Measurements from ENCODE around the gene HNRNPUL1.

HNRNPUL1 gene

DNA sequence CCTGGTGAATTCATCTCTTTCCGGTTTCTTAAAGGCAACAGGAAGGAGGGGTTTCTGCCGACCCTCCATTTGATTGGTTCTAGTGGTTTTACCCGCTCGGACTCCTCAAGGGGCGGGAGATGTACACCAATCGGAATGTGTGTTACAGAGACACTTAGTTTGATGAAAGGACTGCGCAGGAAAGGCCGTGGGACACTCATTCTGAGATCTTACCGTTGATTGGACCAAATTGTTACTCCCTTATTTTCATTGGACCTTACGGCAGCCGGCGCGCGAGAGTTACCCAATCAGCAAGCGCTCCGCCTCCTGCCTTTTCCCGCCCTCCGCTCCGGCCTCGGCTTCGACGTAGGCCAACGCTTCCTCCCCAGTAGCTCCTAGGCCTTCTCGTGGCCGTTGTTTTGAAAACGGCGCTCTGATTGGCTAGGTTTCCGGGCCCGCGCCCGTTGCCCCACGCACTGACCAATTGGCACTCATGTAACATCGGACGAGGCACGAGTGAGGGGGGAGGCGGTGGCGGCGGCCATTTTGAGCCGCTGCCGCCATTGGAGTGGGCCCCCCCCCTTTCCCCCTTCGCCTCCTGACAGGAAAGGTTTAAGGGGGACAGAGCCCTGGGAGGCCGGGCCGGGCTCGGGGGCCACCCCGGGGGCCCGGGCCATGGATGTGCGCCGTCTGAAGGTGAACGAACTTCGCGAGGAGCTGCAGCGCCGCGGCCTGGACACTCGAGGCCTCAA, at the start of gene HNRNPUL1:
TSS of gene HNRNPUL1 (plus strand) at position 523 of the 731 bp plus-strand sequence. CDS start at position 655, 132 bp downstream.
- DNase-seq (ENCODE audit: low read depth), result peak; percentile 100

DNA sequence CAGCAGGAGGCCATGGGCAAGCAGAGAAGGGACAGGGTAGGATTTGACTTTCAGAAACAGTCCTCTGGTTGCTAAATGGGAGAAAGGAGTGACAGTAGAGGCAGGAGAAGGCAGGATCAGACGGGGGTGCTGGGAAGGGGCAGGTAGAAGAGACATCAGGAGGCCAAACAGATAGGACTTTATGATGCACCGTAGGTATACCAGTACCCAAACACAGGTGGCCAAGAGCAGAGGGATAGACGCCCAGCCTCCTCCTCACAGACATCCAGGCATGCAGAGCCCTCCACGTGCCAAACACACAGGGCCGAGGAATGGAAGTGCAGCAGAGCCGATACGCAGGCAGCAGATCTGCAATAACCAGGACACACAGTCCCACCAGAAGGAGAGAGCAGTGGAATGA, 46.4 kb upstream of the HNRNPUL1 start:
- DNase-seq (ENCODE audit: low read depth), result no peak

DNA sequence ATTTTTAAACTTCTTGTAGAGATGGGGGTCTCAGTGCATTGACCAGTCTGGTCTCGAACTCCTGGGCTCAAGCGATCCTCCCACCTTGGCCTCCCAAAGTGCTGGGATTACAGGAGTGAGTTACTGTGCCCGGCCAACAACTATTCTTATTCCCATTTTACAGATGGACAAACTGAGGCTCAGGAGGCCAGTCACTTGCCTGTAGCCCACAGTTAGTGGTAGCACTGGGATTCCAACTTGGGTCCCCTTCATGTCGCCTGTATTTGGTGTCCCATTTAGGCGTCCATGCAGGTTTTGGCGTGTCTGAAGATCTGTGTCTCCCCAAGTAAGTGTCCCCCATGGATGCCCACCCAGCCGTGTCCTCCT, 45.9 kb upstream of the HNRNPUL1 start:
- DNase-seq (ENCODE audit: low read depth), result no peak

DNA sequence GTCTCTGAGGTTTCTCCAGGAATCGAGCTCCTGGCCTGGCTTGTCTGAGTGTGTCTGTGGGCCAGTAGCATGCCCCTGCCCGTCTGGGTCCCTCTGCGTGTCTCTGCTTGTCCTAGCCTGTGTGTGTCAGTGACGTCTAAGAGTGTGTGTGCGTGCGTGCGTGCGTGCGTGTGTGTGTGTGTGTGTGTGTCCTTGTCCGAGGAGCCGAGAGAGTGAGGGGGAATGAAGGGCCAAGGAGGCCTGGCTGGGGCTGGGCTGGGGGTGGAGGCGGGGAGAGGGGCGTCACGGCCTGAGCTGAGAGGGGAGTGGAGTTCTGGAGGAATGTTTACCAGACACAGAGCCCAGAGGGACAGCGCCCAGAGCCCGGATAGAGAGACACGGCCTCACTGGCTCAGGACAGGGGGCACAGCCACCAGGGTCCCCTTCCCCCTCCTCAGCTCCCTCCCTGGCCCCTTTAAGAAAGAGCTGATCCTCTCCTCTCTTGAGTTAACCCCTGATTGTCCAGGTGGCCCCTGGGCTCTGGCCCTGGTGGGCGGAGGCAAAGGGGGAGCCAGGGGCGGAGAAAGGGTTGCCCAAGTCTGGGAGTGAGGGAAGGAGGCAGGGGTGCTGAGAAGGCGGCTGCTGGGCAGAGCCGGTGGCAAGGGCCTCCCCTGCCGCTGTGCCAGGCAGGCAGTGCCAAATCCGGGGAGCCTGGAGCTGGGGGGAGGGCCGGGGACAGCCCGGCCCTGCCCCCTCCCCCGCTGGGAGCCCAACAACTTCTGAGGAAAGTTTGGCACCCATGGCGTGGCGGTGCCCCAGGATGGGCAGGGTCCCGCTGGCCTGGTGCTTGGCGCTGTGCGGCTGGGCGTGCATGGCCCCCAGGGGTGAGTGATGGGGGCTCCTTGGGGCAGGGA, 45.3 kb upstream of the HNRNPUL1 start, which contains the start of gene AXL:
TSS of gene AXL (plus strand) at position 609 of the 893 bp plus-strand sequence. CDS start at position 779, 170 bp downstream.
- peak; percentile 57 for DNase-seq (ENCODE audit: low read depth)

DNA sequence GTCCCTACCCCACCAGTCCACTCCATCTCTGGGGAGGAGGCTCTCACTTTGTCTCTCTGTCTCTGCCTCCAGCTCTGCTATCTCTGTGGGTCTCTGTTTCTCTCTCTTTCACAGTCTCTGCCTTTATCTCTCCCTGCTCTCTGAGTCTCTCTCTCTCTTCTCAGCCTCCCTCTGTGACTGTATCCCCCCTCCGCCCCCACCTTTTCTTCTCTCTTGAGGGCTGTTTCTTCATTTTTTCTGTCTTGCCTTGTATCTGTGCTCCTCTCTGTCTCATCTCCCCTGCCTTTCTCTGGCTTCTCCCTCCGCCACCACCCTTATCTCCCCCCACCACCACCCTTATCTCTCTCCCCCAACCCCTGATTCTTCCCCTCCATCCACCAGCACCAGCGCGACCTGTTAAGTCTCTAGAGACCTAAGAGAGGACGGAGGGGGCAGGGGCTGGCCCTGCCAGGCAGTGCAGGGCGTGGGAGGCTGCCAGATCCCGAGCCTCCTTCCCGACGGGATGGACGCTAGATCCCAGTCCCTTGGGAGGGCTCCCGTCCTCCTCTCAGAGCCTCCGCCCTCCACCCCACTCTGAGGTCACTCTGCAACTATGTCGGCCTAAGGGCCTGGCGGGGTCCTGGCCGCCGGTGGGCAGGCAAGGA, 44.1 kb upstream of the HNRNPUL1 start:
- peak; percentile 61 for DNase-seq (ENCODE audit: low read depth)

DNA sequence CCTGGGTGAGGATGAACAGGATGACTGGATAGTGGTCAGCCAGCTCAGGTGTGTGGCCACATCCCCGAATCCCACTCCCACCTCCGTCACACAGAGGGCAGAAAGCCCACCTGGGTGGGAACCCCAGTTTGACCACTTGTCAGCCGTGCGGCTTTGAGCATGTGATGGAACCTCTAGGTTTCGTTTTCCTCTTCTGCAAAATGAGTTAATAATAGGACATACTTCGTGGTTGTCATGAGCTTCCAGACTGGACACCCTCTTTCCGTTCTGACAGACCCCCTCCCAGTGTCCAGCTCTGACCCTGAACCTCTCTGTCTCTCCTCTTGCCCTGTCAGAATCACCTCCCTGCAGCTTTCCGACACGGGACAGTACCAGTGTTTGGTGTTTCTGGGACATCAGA, 43.4 kb upstream of the HNRNPUL1 start:
- DNase-seq (ENCODE audit: low read depth), result no peak

DNA sequence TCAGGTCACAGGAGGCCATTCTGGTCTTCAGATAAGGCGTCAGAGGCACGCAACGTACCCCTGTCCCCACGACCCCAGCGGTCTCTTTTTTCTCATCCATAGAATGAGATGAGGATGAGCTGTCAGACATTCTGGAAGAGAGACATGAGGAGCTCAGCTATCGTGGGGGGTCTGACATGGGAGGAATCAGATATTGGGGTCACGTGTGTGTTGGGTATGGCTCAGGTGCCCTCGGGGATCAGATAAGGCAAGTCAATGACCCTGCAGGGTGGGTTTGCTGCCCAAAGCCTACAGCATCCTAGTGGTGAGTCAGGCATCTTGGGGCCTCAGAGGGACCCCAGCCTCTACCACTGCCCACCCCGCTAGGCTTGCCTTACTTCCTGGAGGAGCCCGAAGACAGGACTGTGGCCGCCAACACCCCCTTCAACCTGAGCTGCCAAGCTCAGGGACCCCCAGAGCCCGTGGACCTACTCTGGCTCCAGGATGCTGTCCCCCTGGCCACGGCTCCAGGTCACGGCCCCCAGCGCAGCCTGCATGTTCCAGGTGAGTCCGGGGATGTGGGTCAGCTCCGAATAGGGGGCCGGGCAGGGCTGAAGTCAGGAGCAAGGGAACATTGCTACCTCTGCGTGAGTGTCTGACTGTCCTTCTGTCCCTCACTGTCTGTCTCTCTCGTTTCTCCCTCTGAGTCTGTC, 42.5 kb upstream of the HNRNPUL1 start:
- no peak for DNase-seq (ENCODE audit: low read depth)

DNA sequence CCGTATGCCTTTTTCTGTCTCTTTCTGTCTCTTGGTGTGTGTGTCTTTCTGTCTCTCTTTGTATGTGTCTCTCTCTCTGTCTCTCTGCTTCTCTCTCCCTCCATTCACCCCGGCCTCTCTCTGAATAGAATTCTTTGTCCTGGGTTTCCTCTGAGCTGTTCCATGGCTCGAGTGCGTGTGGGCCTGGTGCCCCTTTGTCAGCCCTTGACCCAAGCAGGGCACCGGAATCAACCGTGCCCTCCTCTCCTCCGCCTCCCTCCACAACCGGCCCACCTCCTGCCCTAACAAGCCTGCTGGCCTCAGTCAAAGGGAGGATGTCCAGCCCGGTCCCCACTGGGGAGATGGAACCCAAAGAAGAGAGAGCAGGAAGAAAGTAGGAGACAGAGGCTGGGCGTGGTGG, 41.9 kb upstream of the HNRNPUL1 start:
- no peak for DNase-seq (ENCODE audit: low read depth)

DNA sequence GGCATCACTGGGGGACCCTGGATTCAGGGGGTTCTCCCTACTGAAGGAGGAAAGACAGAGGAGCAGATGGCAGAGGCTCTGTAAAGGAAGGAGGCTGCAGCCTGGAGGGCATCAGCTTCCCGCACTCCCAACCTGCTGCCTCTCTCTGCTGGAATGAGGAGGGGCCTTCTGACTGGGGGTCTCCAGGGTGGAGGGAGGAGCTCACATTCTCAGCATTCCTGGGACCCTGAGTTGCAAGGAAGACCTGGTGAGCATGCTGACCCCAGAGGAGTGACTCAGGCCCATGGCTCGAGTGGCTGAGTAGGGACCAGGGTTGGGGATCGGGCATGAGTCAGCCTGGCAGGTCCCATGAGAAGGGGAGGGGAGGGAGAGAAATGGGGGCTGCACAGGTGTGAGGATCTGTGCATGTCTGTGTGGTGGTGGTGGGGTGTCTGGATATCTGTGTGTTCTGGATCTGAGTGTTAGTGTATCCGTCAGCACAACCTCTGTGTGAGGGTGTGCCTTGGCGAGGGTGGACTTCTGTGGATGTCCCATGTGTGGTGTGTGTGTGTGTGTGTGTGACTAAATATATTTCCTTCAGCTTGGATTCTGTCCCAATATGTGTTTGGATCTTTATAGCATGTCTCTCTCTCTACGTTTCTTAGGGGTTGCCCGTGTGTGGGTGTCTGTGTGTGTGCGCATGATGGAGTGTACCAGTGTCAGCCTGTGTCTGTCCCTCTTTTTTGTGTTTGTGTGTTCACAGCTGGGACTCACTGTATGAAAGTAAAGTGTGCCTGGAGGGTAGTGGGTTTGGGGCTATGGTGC, 40.5 kb upstream of the HNRNPUL1 start:
- DNase-seq (ENCODE audit: low read depth), result peak; percentile 79

DNA sequence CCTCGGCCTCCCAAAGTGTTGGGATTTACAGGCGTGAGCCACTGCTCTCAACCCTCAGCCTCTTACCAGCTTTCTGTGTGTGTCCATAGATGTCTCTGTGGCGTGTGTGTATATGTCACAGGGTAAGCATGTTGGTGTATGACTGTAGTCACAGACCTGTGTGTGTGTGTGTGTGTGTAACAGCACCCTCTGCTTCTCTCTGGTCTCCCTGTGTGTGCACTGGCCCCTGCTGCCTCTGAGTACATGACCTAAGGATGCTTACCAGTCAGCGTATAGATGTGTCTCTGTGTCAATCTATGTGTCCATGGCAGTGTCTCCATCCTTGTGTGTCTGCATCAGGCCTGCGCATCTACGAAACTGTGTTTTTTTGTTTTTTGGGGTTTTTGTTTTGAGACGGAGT, 39.5 kb upstream of the HNRNPUL1 start:
- DNase-seq (ENCODE audit: low read depth), result no peak

DNA sequence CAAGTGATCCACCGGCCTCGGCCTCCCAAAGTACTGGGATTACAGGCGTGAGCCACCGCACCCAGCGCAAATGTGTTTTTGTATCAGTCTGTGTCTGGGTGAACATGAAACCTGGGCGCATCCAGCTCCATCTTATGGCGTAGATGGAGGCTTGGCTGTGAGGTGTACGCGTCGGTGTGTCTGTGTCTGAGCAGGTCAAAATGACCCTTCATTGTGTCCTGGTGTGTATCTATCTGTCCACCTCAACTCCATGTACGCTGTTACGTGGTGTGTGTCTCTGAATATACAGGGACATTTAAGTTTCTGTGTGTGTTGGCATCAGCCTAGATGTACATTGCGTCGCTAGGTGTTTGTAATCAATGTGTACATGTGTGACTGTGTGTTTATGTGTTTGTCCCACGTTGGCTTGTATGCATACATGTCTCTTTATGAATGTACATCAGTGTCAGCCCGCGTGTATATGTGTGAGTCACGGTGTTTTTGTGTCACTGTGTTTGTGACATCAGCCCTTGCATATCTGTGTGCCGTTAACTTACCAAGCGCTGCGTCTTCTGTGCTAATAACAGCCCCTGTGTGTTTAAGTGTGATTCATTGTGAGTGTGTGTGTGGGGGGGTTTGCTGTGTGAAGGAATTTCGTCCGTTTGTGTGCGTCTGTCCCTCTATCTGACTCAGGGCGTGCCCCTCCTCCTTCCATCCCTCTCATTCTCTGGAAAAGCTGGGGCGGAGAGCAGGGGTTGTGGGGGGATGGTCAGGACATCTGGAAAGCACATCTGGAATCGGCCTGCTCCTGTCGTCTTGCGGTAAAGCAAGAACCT, 38.7 kb upstream of the HNRNPUL1 start:
- DNase-seq (ENCODE audit: low read depth), result peak; percentile 98

DNA sequence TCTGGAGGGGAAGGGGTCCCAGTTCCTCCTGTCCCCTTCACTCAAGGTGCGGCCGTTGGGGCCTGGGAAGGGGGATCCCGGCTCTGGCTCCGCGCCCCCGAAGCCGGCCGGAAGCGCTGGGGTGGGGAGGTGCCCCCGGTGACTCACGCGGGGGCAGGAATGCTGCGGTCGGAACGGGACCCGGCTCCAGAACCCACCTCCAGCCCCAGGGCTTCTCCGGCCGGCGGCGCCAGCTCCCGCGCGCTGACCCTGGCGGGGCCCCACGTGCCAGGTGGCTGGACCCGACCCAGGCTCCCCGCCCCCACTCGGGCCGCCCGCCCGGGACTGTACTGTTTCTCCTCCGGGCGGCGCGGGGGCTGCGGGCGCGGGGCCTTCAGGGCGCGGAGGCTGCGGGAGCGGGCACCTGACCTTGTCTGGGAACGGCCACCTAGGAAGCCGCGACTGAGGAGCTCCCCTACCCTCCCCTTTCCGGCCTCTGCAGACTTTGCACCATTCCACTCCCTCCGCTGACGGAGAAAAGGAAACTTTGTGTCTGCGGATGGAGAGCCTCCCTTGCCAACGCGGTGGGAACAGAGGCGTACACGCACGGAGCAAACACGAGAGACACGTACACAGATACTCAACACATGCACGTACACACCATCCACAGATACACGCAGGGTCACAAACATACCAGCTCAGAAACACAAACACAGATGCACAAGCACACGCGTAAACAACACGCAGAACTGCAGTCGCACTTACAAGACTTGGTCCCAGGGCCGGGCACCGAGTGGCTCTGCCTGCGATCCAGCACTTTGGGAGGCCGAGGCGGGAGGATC, 37.9 kb upstream of the HNRNPUL1 start:
- peak; percentile 84 for DNase-seq (ENCODE audit: low read depth)

DNA sequence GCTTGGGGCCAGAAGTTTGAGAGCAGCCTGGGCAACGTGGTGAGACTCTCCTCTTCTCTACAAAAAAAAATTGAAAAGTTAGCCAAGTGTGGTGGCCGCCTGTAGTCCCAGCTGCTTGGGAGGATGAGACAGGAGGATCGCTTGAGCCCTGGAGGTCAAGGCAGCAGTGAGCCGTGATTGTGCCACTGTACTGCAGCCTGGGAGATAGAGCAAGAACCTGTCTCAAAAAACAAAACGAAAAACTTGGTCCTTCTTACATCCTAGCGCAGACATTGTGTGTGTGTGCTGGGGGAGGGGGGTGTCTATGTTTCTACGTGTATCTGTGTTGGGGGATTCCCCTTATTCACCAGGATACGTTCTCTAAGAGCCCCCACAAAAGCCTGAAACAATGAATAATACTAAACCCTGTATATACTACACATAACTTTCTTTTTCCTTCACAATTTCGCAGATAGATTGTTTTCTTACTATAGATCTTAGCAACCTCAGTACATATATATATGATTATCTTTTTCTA, 37.2 kb upstream of the HNRNPUL1 start:
- DNase-seq (ENCODE audit: low read depth), result no peak

DNA sequence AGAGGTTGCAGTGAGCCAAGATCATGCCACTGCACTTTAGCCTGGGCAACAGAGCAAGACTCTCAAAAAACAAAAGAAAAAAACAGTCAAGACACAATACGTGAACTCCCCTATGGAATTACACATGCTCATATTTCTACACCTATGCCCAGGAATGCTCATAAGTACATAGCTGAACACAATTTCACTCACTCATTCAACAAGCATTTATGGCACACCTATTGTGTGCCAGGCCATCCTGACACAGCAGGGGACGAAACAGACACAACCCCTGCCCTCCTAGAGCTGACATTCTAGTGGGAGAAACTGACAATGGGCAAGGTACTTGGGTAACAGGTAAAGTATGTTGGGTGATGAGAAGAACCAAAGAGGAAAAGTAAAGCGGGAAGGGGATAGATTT, 35.7 kb upstream of the HNRNPUL1 start:
- no peak for DNase-seq (ENCODE audit: low read depth)

DNA sequence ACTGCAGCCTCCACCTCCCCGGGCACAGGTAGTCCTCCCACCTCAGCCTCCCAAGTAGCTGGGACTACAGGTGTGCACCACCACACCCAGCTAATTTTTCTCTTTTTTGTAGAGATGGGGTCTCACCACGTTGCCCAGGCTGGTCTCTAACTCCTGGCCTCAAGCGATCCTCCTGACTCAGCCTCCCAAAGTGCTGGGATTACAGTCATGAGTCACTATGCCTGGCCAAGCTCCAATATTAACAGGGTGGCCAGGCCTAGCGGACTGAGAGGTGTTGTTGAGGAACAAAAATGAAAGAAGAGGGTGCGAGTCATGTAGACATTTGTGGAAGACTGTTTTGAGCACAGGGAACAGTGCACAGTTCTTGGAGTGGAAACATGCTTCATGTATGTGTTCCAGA, 34.8 kb upstream of the HNRNPUL1 start:
- DNase-seq (ENCODE audit: low read depth), result peak; percentile 38

DNA sequence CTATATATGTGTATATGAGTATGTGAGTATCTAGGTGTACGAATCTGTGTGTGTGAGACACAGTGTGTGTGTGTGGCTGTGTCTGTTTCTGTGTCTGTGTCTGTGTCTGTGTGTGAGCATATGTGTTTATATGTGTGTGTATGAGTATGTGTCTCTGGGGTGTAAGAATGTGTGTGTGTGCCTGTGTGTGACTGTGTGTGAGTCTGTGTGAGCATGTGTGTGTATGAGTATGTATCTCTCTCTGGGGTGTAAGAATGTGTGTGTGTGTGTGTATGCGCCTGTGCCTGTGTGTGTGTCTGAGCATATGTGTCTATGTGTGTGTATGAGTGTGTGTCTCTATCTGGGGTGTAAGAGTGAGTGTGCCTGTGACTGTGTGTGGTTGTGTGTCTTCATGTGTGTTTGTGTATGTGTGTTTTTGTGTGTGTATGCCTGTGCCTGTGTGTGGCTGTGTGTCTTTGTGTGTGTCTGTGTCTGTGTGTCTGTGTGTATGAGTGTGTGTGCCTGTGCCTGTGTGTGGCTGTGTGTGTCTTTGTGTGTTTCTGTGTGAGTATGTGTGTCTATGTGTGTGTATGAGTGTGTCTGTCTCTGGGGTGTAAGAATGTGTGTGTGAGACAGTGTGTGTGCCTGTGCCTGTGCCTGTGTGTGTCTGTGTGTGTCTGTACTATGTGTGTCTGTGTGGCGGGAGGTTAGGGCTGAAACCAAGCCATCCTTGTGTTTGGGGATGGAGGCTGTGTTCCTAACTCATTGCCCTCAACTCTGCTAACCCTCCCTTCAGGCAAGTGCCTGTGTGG, 33.9 kb upstream of the HNRNPUL1 start:
- DNase-seq (ENCODE audit: low read depth), result no peak

DNA sequence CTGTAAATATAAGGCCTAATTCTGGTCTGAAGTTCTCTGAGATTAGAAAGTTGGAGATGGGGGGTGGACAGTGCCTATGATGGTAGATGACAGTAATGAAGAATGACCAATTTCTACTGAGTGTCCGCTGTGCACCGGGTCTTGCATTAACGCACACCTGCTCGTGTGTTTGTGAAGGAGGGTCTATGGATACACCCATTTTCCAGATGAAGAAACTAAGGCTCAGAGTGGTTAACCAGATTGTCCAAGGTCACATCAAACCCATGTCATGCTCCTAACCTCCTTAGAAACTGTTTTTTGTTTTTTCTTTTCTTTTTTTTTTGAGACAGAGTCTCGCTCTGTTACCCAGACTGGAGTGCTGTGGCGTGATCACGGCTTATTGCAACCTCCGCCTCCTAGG, 31.5 kb upstream of the HNRNPUL1 start:
- DNase-seq (ENCODE audit: low read depth), result no peak

DNA sequence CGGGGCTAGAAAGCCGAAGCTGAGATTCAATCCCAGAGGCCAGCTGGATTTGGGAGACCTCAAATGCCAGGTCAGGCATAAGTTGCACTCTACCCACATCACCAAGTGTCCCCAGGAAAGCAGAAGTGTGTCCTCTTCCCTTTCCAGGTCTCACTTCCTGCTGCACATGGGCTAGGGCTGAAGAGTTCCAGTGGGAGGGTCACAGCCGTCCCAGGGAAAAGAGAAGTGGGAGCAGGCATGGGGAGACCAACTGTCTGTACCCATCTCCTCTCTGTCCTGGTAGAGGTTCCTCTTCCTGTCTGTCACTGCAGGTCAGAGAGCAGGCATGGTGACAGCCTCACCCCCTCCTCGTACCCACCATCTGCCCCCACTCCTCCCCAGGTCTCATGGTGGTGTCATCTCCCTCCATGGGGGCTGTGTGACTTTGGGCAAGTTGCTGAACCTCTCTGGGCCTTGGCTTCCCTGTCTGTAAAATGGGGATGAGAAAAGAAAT, 30.4 kb upstream of the HNRNPUL1 start:
- DNase-seq (ENCODE audit: low read depth), result no peak

Data from iris pigment epithelial cell (primary cell).